WTC11 (cell line): ENCODE data around the gene TEX36. TPM values are rescaled to one million over a fixed set of nuclear protein-coding genes. Genes with fewer than 3 reads are reported as not detected.

Experiments used
- ATAC-seq: fragments of 200-7000 bp; cut with Tn5 transposase; 2 replicates; pipeline ENCODE4 v1.10.0; 2021; ENCODE audit warnings: mild to moderate bottlenecking, moderate library complexity
- CTCF ChIA-PET: fragments of 300-600 bp; sonication (Branson Sonifier 250); formaldehyde crosslinking; loops from one replicate; lab custom pipeline; 2021; ENCODE audit warnings: antibody characterized with exemption; lab: Charles Lee
- POLR2A ChIA-PET: fragments of 350-600 bp; sonication (Branson Sonifier 250); formaldehyde crosslinking; loops from one replicate; lab custom pipeline; 2021; ENCODE audit warnings: antibody characterized with exemption; lab: Charles Lee
- DNase-seq: peaks from one replicate; pipeline ENCODE4 v3.0.0; 2021; ENCODE audit warnings: low spot score
- H3K27ac Mint-ChIP-seq: 2 replicates; pipeline ENCODE4 v1.8.0; 2021; ENCODE audit warnings: mixed read lengths
- H3K27me3 Mint-ChIP-seq: 2 replicates; pipeline ENCODE4 v1.8.0; 2021; ENCODE audit warnings: low read depth, mild to moderate bottlenecking, moderate library complexity, mixed read lengths
- H3K36me3 Mint-ChIP-seq: 2 replicates; pipeline ENCODE4 v1.8.0; 2021; ENCODE audit warnings: mixed read lengths
- H3K4me1 Mint-ChIP-seq: 2 replicates; pipeline ENCODE4 v1.8.0; 2022; ENCODE audit warnings: mixed read lengths
- H3K4me3 Mint-ChIP-seq: 2 replicates; pipeline ENCODE4 v1.8.0; 2021; ENCODE audit warnings: mild to moderate bottlenecking, moderate library complexity, mixed read lengths
- H3K9me3 Mint-ChIP-seq: 2 replicates; pipeline ENCODE4 v1.8.0; 2021; ENCODE audit warnings: mixed read lengths
- E2F5 ChIP-seq: sonication (generic); formaldehyde crosslinking; IDR thresholded peaks from 2 replicates; pipeline ENCODE4 v1.8.1; 2022; ENCODE audit warnings: mild to moderate bottlenecking, moderate library complexity, missing genetic modification reagents
- EMX1 ChIP-seq: fragments of 250-450 bp; sonication (Bioruptor Pico); IDR thresholded peaks from 2 replicates; pipeline ENCODE4 v1.8.0; 2021; ENCODE audit warnings: mild to moderate bottlenecking
- ERG ChIP-seq: fragments of 250-450 bp; sonication (Bioruptor Pico); IDR thresholded peaks from 2 replicates; pipeline ENCODE4 v1.8.0; 2021; ENCODE audit warnings: mild to moderate bottlenecking
- FOXJ3 ChIP-seq: sonication (generic); formaldehyde crosslinking; IDR thresholded peaks from 2 replicates; pipeline ENCODE4 v1.9.0; 2021; ENCODE audit warnings: missing genetic modification reagents, mild to moderate bottlenecking, borderline replicate concordance
- GTF2I ChIP-seq: fragments of 250-450 bp; sonication (Bioruptor Pico); conservative IDR thresholded peaks from 2 replicates; pipeline ENCODE4 v1.4.0; 2021; ENCODE audit warnings: mild to moderate bottlenecking
- HMGXB4 ChIP-seq: sonication (generic); formaldehyde crosslinking; IDR thresholded peaks from 2 replicates; pipeline ENCODE4 v1.8.1; 2023; ENCODE audit warnings: mild to moderate bottlenecking, moderate library complexity, missing genetic modification reagents
- MAX ChIP-seq: sonication (generic); formaldehyde crosslinking; IDR thresholded peaks from 2 replicates; pipeline ENCODE4 v1.8.0; 2022; ENCODE audit warnings: mild to moderate bottlenecking, missing genetic modification reagents
- OVOL2 ChIP-seq: fragments of 250-450 bp; sonication (Bioruptor Pico); IDR thresholded peaks from 2 replicates; pipeline ENCODE4 v1.9.0; 2021; ENCODE audit warnings: mild to moderate bottlenecking, borderline replicate concordance
- SP1 ChIP-seq: sonication (generic); formaldehyde crosslinking; conservative IDR thresholded peaks from 2 replicates; pipeline ENCODE4 v1.8.1; 2022; ENCODE audit warnings: missing genetic modification reagents
- ZNF532 ChIP-seq: fragments of 250-450 bp; sonication (Bioruptor Pico); IDR thresholded peaks from 2 replicates; pipeline ENCODE4 v1.9.0; 2021; ENCODE audit warnings: mild to moderate bottlenecking, borderline replicate concordance
- ZNF671 ChIP-seq: fragments of 250-450 bp; sonication (Bioruptor Pico); IDR thresholded peaks from 2 replicates; pipeline ENCODE4 v1.8.0; 2021; ENCODE audit warnings: mild to moderate bottlenecking
- total RNA-seq: library from RNA; stranded (reverse); gene quantifications from 3 replicates; pipeline ENCODE4 v1.2.3, GENCODE V29; 2021
- TF ChIP-seq, protein P1 (sequence below): sonication (generic); formaldehyde crosslinking; IDR thresholded peaks from 2 replicates; pipeline ENCODE4 v1.8.0; 2023; ENCODE audit warnings: missing genetic modification reagents
- TF ChIP-seq, protein P2 (sequence below): sonication (generic); formaldehyde crosslinking; IDR thresholded peaks from 2 replicates; pipeline ENCODE4 v1.8.0; 2023; ENCODE audit warnings: missing genetic modification reagents, mild to moderate bottlenecking, borderline replicate concordance
- TF ChIP-seq, protein P3 (sequence below): sonication (generic); formaldehyde crosslinking; IDR thresholded peaks from 2 replicates; pipeline ENCODE4 v1.8.1; 2022; ENCODE audit warnings: low read depth, mild to moderate bottlenecking, moderate library complexity, missing genetic modification reagents, borderline replicate concordance

Gene TEX36
- total RNA-seq, 1 experiment from 2014 or later, result not detected

DNA sequence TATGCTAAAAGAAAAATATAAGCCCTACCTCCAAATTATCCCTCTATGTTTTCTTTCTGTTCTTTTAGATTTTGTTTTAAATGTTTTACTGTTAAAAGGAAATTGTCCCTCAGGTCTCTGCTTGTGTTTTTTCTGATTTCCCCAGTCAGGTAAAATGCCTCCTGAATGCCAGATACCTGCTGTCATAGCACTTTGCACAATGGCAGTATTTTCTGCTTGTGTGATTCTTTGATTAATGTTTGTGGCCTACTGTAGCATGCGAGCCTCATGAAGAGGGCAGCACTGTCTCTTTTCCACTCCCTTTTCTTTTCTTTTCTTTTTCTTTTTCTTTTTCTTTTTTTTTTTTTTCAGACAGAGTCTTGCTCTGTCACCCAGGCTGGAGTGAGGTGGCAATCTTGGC, 71.2 kb downstream of the TEX36 start:
- H3K4me3 Mint-ChIP-seq, result no peak overlapping the region
- peaks cover 2% of the 10 kb centered on the region; the same call in 1 of the 2 replicates for H3K4me1 Mint-ChIP-seq
- no peaks in the 10 kb centered on the region for H3K36me3 Mint-ChIP-seq
- TF ChIP-seq ERG (CRISPR knock-in tag) (no peak), MAX (CRISPR knock-in tag) (no peak), OVOL2 (CRISPR knock-in tag) (no peak), ZNF532 (no peak), FOXJ3 (CRISPR knock-in tag) (no peak), HMGXB4 (CRISPR knock-in tag) (no peak), SP1 (CRISPR knock-in tag) (no peak), ZNF671 (CRISPR knock-in tag) (no peak), GTF2I (no peak), EMX1 (no peak), E2F5 (CRISPR knock-in tag) (no peak)
- TF ChIP-seq, protein P1, sequence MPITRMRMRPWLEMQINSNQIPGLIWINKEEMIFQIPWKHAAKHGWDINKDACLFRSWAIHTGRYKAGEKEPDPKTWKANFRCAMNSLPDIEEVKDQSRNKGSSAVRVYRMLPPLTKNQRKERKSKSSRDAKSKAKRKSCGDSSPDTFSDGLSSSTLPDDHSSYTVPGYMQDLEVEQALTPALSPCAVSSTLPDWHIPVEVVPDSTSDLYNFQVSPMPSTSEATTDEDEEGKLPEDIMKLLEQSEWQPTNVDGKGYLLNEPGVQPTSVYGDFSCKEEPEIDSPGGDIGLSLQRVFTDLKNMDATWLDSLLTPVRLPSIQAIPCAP, result no peak
- TF ChIP-seq, protein P2, sequence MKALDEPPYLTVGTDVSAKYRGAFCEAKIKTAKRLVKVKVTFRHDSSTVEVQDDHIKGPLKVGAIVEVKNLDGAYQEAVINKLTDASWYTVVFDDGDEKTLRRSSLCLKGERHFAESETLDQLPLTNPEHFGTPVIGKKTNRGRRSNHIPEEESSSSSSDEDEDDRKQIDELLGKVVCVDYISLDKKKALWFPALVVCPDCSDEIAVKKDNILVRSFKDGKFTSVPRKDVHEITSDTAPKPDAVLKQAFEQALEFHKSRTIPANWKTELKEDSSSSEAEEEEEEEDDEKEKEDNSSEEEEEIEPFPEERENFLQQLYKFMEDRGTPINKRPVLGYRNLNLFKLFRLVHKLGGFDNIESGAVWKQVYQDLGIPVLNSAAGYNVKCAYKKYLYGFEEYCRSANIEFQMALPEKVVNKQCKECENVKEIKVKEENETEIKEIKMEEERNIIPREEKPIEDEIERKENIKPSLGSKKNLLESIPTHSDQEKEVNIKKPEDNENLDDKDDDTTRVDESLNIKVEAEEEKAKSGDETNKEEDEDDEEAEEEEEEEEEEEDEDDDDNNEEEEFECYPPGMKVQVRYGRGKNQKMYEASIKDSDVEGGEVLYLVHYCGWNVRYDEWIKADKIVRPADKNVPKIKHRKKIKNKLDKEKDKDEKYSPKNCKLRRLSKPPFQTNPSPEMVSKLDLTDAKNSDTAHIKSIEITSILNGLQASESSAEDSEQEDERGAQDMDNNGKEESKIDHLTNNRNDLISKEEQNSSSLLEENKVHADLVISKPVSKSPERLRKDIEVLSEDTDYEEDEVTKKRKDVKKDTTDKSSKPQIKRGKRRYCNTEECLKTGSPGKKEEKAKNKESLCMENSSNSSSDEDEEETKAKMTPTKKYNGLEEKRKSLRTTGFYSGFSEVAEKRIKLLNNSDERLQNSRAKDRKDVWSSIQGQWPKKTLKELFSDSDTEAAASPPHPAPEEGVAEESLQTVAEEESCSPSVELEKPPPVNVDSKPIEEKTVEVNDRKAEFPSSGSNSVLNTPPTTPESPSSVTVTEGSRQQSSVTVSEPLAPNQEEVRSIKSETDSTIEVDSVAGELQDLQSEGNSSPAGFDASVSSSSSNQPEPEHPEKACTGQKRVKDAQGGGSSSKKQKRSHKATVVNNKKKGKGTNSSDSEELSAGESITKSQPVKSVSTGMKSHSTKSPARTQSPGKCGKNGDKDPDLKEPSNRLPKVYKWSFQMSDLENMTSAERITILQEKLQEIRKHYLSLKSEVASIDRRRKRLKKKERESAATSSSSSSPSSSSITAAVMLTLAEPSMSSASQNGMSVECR (CRISPR knock-in tag), result no peak
- TF ChIP-seq, protein P3, sequence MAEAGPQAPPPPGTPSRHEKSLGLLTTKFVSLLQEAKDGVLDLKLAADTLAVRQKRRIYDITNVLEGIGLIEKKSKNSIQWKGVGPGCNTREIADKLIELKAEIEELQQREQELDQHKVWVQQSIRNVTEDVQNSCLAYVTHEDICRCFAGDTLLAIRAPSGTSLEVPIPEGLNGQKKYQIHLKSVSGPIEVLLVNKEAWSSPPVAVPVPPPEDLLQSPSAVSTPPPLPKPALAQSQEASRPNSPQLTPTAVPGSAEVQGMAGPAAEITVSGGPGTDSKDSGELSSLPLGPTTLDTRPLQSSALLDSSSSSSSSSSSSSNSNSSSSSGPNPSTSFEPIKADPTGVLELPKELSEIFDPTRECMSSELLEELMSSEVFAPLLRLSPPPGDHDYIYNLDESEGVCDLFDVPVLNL, result no peak
- H3K27me3 Mint-ChIP-seq, result peaks cover 3% of the 10 kb centered on the region; the same call in 1 of the 2 replicates
- H3K27ac Mint-ChIP-seq, result no peak overlapping the region
- DNase-seq (no peak), ATAC-seq (no peak)
- POLR2A ChIA-PET, result no interaction called here
- 0 out of 2 replicates have a peak, but pooled peaks cover 6% of the 10 kb centered on the region for H3K9me3 Mint-ChIP-seq
- CTCF ChIA-PET, result interaction anchor here (0.7 kb wide), 1 partner anchor 52 kb away, joined by 3 read pairs; no protein-coding TSS in a partner anchor
